Measurements from ENCODE around the gene SEMA6A.
A peak's percentile ranks its signal among the peaks of the same experiment; 100 is the strongest.

Gene SEMA6A, protein sequence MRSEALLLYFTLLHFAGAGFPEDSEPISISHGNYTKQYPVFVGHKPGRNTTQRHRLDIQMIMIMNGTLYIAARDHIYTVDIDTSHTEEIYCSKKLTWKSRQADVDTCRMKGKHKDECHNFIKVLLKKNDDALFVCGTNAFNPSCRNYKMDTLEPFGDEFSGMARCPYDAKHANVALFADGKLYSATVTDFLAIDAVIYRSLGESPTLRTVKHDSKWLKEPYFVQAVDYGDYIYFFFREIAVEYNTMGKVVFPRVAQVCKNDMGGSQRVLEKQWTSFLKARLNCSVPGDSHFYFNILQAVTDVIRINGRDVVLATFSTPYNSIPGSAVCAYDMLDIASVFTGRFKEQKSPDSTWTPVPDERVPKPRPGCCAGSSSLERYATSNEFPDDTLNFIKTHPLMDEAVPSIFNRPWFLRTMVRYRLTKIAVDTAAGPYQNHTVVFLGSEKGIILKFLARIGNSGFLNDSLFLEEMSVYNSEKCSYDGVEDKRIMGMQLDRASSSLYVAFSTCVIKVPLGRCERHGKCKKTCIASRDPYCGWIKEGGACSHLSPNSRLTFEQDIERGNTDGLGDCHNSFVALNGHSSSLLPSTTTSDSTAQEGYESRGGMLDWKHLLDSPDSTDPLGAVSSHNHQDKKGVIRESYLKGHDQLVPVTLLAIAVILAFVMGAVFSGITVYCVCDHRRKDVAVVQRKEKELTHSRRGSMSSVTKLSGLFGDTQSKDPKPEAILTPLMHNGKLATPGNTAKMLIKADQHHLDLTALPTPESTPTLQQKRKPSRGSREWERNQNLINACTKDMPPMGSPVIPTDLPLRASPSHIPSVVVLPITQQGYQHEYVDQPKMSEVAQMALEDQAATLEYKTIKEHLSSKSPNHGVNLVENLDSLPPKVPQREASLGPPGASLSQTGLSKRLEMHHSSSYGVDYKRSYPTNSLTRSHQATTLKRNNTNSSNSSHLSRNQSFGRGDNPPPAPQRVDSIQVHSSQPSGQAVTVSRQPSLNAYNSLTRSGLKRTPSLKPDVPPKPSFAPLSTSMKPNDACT

DNA sequence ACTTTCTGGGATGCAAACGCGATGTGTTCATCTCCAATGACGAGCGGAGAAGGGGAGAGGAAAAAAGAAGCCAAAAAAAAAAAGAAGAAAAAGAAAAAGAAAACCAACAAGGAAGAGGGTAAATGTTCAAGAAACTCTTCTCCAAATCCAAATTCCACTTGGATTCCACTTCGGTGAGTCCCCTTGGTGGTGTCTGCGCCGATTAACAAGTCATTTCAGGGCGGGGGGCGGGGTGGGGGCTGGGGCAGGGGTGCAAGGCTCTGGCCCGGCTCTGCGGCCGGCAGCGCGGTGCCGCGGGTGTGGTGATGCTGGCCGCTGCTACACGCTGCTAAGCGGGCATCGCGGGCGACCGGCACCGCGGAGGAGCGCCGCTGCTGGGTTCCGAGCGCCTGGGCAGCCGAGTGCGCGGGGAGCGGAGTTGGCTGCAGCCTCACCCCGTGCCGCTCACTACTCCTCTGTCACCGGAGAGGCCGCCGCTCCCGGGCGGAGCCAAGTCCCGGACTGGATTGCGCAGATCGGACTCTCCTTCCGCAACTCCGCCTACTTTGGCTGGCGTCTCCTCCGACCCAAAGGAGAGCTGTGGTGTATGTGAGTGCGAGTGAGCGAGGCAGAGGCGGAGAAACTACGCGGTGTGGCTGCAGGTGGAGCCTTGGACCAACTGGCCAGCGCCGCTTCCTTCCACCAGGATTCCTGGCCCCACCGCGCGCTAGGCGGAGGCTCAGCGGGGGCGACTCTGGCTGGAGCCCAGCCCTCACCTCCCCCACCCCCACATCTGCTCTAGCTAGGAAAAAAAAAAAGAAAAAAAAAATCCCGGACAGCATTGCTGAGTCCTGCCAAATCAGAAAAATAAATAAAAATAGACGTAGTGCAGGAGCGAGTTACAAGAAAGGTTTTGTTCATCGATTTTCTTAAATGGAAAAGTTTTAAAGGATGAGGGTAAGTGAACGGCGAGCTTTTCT lies at the start of gene SEMA6A:
SEMA6A (minus strand) TSS at position 457 of the 959 bp plus-strand sequence. CDS start 69,879 bp downstream, outside the sequence.
- Histone ChIP-seq H3K4me3 (ENCODE audit: low read depth, low read length) (peak within 1 kb of the TSS; percentile 55), H3K27me3 (ENCODE audit: insufficient read depth, low read depth, severe bottlenecking) (no peaks in the 10 kb centered on the region), H3K36me3 (no peaks in the 10 kb centered on the region), H3K9me3 (ENCODE audit: severe bottlenecking) (no peaks in the 10 kb centered on the region), H3K27ac (peak within 1 kb of the TSS; percentile 46)
- peak; percentile 97 for DNase-seq
- TF ChIP-seq, protein P1, sequence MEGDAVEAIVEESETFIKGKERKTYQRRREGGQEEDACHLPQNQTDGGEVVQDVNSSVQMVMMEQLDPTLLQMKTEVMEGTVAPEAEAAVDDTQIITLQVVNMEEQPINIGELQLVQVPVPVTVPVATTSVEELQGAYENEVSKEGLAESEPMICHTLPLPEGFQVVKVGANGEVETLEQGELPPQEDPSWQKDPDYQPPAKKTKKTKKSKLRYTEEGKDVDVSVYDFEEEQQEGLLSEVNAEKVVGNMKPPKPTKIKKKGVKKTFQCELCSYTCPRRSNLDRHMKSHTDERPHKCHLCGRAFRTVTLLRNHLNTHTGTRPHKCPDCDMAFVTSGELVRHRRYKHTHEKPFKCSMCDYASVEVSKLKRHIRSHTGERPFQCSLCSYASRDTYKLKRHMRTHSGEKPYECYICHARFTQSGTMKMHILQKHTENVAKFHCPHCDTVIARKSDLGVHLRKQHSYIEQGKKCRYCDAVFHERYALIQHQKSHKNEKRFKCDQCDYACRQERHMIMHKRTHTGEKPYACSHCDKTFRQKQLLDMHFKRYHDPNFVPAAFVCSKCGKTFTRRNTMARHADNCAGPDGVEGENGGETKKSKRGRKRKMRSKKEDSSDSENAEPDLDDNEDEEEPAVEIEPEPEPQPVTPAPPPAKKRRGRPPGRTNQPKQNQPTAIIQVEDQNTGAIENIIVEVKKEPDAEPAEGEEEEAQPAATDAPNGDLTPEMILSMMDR (IDR thresholded peaks at IDR 0.05; ENCODE audit: low read depth, low read length) = peak; percentile 34

DNA sequence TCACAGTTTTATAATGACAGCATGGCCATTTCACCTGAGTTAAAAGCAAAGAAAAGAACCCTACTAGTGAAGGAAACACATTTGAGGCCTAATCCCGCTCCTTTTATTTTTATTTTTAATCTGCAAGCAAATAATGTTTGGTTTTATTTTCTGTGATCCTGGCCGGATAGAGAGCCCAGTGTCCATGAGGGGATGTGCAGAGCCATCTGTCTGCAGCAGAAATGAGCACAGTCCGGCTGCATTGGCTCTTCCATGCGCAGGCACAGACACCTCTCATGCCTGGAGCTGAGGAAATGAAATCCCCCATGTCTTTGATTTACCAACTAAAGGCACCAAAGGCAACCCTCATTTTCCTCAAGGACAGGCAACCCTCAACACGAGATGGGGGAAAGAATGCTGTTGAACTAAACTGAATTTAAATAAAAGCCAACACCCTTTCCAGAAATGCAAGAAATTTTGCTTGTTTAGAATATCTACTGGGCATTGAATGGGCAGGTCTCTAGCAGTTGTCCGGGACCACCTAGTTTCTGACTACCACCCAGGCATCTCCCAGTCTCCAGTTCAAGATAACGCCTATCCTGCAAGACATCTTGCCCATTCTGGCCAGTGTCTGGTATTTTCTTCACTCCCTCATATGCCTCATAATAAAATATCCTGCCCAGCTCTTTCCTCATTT lies 47.9 kb upstream of the SEMA6A start:
- no peak overlapping the region for H3K4me3 ChIP-seq (ENCODE audit: low read depth, low read length)
- no peak for DNase-seq
- no peaks in the 10 kb centered on the region for H3K9me3 ChIP-seq (ENCODE audit: severe bottlenecking)
- TF ChIP-seq, protein P1 (IDR thresholded peaks at IDR 0.05; ENCODE audit: low read depth, low read length) = no peak
- H3K36me3 ChIP-seq = no peaks in the 10 kb centered on the region
- no peaks in the 10 kb centered on the region for H3K27me3 ChIP-seq (ENCODE audit: insufficient read depth, low read depth, severe bottlenecking)
- no peak overlapping the region for H3K27ac ChIP-seq

DNA sequence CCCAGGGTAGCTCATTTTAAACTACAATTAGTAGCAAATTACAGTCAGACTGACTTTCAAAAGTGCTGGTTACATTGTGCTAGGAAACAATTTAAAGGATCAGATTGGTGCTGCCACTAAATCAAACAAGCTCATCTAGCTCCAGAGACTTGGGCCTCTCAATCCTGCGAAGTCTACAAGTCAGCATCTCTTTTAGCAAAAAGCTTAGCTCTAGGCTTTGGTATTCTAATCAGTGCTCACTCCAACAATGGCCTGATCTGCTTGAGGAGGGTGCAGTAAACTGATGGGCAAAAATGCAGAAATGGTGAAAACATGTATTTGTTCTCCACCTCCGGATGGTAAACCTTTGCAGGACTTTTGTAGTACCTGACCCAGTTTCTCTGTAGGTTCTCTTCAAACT lies 47.0 kb upstream of the SEMA6A start:
- no peak overlapping the region for H3K4me3 ChIP-seq (ENCODE audit: low read depth, low read length)
- TF ChIP-seq, protein P1 (IDR thresholded peaks at IDR 0.05; ENCODE audit: low read depth, low read length) = no peak
- H3K9me3 ChIP-seq (ENCODE audit: severe bottlenecking) = no peaks in the 10 kb centered on the region
- no peak overlapping the region for H3K27ac ChIP-seq
- DNase-seq = no peak
- no peaks in the 10 kb centered on the region for H3K36me3 ChIP-seq
- no peaks in the 10 kb centered on the region for H3K27me3 ChIP-seq (ENCODE audit: insufficient read depth, low read depth, severe bottlenecking)

DNA sequence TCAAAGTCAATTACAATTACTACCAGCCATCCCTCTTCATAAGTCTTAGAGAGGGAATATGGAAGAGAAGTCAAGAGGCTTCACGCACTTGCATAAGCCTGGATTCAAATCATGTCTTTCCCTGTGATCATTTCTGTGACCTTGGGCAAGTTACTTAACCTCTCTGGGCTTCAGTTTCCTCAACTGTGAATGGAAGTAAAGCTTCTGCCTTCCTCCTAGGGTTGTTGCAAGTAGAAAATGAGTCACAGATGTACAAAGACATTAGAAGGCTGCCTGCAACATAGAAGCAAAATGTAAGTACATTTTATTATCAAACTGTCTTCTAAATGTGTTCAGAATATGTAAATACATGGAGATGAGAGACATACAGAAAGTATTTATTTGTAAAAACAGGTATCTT lies 42.3 kb upstream of the SEMA6A start:
- no peaks in the 10 kb centered on the region for H3K36me3 ChIP-seq
- H3K27ac ChIP-seq = no peak overlapping the region
- no peak overlapping the region for H3K4me3 ChIP-seq (ENCODE audit: low read depth, low read length)
- H3K27me3 ChIP-seq (ENCODE audit: insufficient read depth, low read depth, severe bottlenecking) = no peaks in the 10 kb centered on the region
- no peak for DNase-seq
- H3K9me3 ChIP-seq (ENCODE audit: severe bottlenecking) = no peaks in the 10 kb centered on the region
- TF ChIP-seq, protein P1 (IDR thresholded peaks at IDR 0.05; ENCODE audit: low read depth, low read length) = no peak

DNA sequence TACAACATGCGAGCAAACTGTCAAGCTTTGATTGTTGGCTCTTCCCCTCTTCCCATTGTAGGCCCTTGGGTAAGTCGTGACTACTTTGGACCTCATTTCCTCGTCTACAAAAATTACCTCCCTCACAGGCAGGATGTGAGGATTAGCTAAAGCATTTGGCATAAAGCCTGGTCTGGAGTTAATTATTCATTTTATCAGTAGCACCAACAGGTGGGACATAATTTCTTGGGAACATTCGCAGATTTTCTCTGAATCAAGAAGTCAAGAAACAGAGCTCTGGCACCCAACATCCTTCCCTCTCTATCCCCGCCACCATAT lies 39.9 kb upstream of the SEMA6A start:
- TF ChIP-seq, protein P1 (IDR thresholded peaks at IDR 0.05; ENCODE audit: low read depth, low read length) = no peak
- DNase-seq = no peak
- Histone ChIP-seq H3K27ac (no peak overlapping the region), H3K27me3 (ENCODE audit: insufficient read depth, low read depth, severe bottlenecking) (no peaks in the 10 kb centered on the region), H3K36me3 (no peaks in the 10 kb centered on the region), H3K9me3 (ENCODE audit: severe bottlenecking) (no peaks in the 10 kb centered on the region), H3K4me3 (ENCODE audit: low read depth, low read length) (no peak overlapping the region)
